H1 (cell line): ENCODE results near the gene OPCML.

Experiments used
- BACH1 ChIP-seq: IDR thresholded peaks from 2 replicates; pipeline ENCODE4 v1.6.1; 2012; ENCODE audit warnings: low read length, improper control_type of control experiment
- CBX8 ChIP-seq: fragments of 300-800, 300-1000 bp; sonication (generic); IDR thresholded peaks from 2 replicates; pipeline ENCODE4 v1.7.1; 2016; ENCODE audit warnings: low read depth, low read length, borderline replicate concordance
- EZH2 ChIP-seq: fragments of 200-600 bp; sonication (generic); IDR thresholded peaks from 2 replicates; pipeline ENCODE4 v1.7.1; 2012; ENCODE audit warnings: low read depth, mild to moderate bottlenecking, moderate library complexity, low read length, inconsistent platforms; ENCODE audit not compliant: severe bottlenecking
- KDM1A ChIP-seq: fragments of 200-600, 300-600 bp; sonication (generic); IDR thresholded peaks from 2 replicates; pipeline ENCODE4 v1.7.1; 2016; ENCODE audit warnings: mild to moderate bottlenecking, low read length, borderline replicate concordance
- POLR2AphosphoS5 ChIP-seq: IDR thresholded peaks from 2 replicates; pipeline ENCODE4 v1.6.1; 2011; ENCODE audit warnings: low read depth, low read length
- TAF1 ChIP-seq: IDR thresholded peaks from 2 replicates; pipeline ENCODE4 v1.6.1; 2011; ENCODE audit warnings: mild to moderate bottlenecking, low read depth, low read length
- TCF12 ChIP-seq: IDR thresholded peaks from 2 replicates; pipeline ENCODE4 v1.6.1; 2011; ENCODE audit warnings: low read depth, mild to moderate bottlenecking, low read length
- TF ChIP-seq, protein P1 (sequence below), 3 experiments: IDR thresholded peaks; 1 replicate in 2 of 3; 2 replicates in 1 of 3; pipeline versions ENCODE4 v1.5.1 to v1.6.1; 2011; ENCODE audit warnings: low read length in 3 of 3, mild to moderate bottlenecking in 3 of 3, inconsistent platforms in 2 of 3, low read depth in 1 of 3, moderate library complexity in 1 of 3; ENCODE audit not compliant: insufficient read depth in 1 of 3; ENCODE audit errors: control extremely low read depth in 1 of 3

DNA sequence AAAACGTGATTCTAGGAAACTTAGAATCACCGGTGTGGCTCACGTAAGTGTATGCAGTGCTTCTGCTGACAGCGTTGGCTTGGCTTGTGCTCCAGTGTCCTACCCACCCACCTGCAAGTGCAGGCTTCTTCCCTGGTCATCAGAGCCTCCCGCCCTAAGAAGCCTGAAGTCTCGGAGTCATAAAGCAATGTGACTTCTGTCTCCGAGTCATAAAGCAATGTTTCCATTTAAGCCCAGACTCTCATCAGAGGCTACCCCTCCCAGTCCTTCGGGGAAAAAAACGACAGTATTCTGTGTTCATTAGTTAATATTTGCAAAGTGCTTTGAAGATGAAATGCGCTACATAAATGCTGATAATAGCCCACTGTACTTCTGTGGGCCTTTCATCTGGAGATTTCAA, 293.8 kb downstream of the OPCML start:
- no peak for TF ChIP-seq POLR2AphosphoS5
- no peak for TF ChIP-seq KDM1A
- TF ChIP-seq, protein P1, sequence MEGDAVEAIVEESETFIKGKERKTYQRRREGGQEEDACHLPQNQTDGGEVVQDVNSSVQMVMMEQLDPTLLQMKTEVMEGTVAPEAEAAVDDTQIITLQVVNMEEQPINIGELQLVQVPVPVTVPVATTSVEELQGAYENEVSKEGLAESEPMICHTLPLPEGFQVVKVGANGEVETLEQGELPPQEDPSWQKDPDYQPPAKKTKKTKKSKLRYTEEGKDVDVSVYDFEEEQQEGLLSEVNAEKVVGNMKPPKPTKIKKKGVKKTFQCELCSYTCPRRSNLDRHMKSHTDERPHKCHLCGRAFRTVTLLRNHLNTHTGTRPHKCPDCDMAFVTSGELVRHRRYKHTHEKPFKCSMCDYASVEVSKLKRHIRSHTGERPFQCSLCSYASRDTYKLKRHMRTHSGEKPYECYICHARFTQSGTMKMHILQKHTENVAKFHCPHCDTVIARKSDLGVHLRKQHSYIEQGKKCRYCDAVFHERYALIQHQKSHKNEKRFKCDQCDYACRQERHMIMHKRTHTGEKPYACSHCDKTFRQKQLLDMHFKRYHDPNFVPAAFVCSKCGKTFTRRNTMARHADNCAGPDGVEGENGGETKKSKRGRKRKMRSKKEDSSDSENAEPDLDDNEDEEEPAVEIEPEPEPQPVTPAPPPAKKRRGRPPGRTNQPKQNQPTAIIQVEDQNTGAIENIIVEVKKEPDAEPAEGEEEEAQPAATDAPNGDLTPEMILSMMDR (IDR thresholded peaks at IDR 0.05; ENCODE audit: control extremely low read depth in 1 of 3, insufficient read depth in 1 of 3, low read depth in 1 of 3, low read length in 3 of 3) = no peak
- TF ChIP-seq TAF1 = no peak
- TF ChIP-seq TCF12 = no peak
- no peak for TF ChIP-seq CBX8
- no peak for TF ChIP-seq EZH2
- TF ChIP-seq BACH1 = no peak
